DND-41 (cell line): ENCODE data around the gene DENND5B.

ENCODE experiments used
- ATAC-seq: fragments of 200-7000 bp; cut with Tn5 transposase; 3 replicates; pipeline ENCODE4 v1.9.1; 2021; ENCODE audit warnings: low read depth; ENCODE audit not compliant: insufficient read depth
- DNase-seq: peaks from one replicate; pipeline ENCODE4 v3.0.0-alpha.2; 2020
- H2AFZ ChIP-seq: 2 replicates; pipeline ENCODE4 v1.6.0; 2012; ENCODE audit warnings: low read depth, low read length
- H3K27ac ChIP-seq: 2 replicates; pipeline ENCODE4 v1.5.1; 2012; ENCODE audit warnings: low read length, inconsistent platforms
- H3K27me3 ChIP-seq: fragments of 200-600 bp; sonication (generic); 2 replicates; pipeline ENCODE4 v1.6.0; 2012; ENCODE audit warnings: low read length, mild to moderate bottlenecking, inconsistent platforms; ENCODE audit not compliant: insufficient read depth, poor library complexity
- H3K36me3 ChIP-seq: 2 replicates; pipeline ENCODE4 v1.5.1; 2012; ENCODE audit warnings: low read length, inconsistent platforms; ENCODE audit not compliant: insufficient read depth
- H3K4me1 ChIP-seq: 2 replicates; pipeline ENCODE4 v1.5.1; 2012; ENCODE audit warnings: mild to moderate bottlenecking, low read length; ENCODE audit not compliant: insufficient read depth
- H3K4me2 ChIP-seq: 2 replicates; pipeline ENCODE4 v1.6.0; 2012; ENCODE audit warnings: mild to moderate bottlenecking, moderate library complexity, low read length, inconsistent platforms; ENCODE audit not compliant: insufficient read depth
- H3K4me3 ChIP-seq, 2 experiments: fragments of 200-600 bp in 1 of 2; shearing (Covaris generic) in 1 of 2; 2 replicates each; pipeline ENCODE4 v1.5.1; 2012 to 2016; ENCODE audit warnings: inconsistent platforms in 2 of 2, low read length in 2 of 2, mild to moderate bottlenecking in 2 of 2, low read depth in 1 of 2, moderate library complexity in 1 of 2
- H3K79me2 ChIP-seq: 2 replicates; pipeline ENCODE4 v1.6.0; 2012; ENCODE audit warnings: low read length, inconsistent platforms; ENCODE audit not compliant: insufficient read depth
- H3K9ac ChIP-seq: 2 replicates; pipeline ENCODE4 v1.6.0; 2012; ENCODE audit warnings: low read depth, mild to moderate bottlenecking, inconsistent platforms, low read length, moderate library complexity
- H3K9me3 ChIP-seq: 2 replicates; pipeline ENCODE4 v1.5.1; 2012; ENCODE audit warnings: low read length, moderate library complexity, mild to moderate bottlenecking, inconsistent platforms; ENCODE audit not compliant: insufficient read depth, severe bottlenecking
- H4K20me1 ChIP-seq: 2 replicates; pipeline ENCODE4 v1.6.0; 2012; ENCODE audit warnings: low read length; ENCODE audit not compliant: insufficient read depth
- EZH2 ChIP-seq: IDR thresholded peaks from 3 replicates; pipeline ENCODE4 v1.6.1; 2012; ENCODE audit warnings: borderline replicate concordance, low read depth, mild to moderate bottlenecking, moderate library complexity, low read length, inconsistent platforms; ENCODE audit not compliant: severe bottlenecking
- TF ChIP-seq, protein P1 (sequence below): IDR thresholded peaks from 2 replicates; pipeline ENCODE4 v1.5.1; 2012; ENCODE audit warnings: borderline replicate concordance, low read length, moderate library complexity, mild to moderate bottlenecking; ENCODE audit not compliant: poor library complexity, severe bottlenecking; ENCODE audit errors: extremely low read depth

Gene DENND5B

DNA sequence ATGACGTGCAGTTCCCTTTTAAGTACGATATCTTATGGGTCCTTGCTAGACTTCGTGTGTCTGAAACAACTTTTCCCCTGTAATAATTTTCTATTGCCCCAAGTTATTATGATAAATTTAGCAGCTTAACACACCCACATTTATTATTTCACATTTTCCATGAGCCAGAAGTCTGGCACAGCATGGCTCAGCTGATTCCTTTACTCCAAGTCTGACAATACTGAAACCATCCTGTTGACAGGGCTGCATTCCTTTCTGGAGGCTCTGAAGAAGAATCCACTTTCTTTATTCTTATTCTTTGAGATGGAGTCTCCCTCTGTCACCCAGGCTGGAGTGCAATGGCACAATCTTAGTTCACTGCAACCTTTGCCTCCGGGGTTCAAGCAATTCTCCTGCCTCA lies 80.9 kb downstream of the DENND5B start:
- H4K20me1 ChIP-seq = no peaks in the 10 kb centered on the region
- H3K4me2 ChIP-seq = no peak overlapping the region
- H3K27ac ChIP-seq = no peak overlapping the region
- no peak for TF ChIP-seq EZH2
- TF ChIP-seq, protein P1, sequence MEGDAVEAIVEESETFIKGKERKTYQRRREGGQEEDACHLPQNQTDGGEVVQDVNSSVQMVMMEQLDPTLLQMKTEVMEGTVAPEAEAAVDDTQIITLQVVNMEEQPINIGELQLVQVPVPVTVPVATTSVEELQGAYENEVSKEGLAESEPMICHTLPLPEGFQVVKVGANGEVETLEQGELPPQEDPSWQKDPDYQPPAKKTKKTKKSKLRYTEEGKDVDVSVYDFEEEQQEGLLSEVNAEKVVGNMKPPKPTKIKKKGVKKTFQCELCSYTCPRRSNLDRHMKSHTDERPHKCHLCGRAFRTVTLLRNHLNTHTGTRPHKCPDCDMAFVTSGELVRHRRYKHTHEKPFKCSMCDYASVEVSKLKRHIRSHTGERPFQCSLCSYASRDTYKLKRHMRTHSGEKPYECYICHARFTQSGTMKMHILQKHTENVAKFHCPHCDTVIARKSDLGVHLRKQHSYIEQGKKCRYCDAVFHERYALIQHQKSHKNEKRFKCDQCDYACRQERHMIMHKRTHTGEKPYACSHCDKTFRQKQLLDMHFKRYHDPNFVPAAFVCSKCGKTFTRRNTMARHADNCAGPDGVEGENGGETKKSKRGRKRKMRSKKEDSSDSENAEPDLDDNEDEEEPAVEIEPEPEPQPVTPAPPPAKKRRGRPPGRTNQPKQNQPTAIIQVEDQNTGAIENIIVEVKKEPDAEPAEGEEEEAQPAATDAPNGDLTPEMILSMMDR = no peak
- no peaks in the 10 kb centered on the region for H3K79me2 ChIP-seq
- H3K4me1 ChIP-seq = no peaks in the 10 kb centered on the region
- no peaks in the 10 kb centered on the region for H3K9me3 ChIP-seq
- ATAC-seq = no peak
- no peaks in the 10 kb centered on the region for H3K27me3 ChIP-seq
- no peak overlapping the region for H3K9ac ChIP-seq
- H2AFZ ChIP-seq = no peak overlapping the region
- no peak overlapping the region for H3K4me3 ChIP-seq
- H3K36me3 ChIP-seq = no peaks in the 10 kb centered on the region
- no peak for DNase-seq

GRCh38 chr12:31508436-31509150 lies 82.3 kb downstream of the DENND5B start:
- TF ChIP-seq EZH2 = no peak
- TF ChIP-seq, protein P1 = no peak
- H3K4me2 ChIP-seq = no peak overlapping the region
- H3K36me3 ChIP-seq = no peaks in the 10 kb centered on the region
- H3K9me3 ChIP-seq = no peaks in the 10 kb centered on the region
- no peaks in the 10 kb centered on the region for H4K20me1 ChIP-seq
- ATAC-seq = no peak
- H3K79me2 ChIP-seq = no peaks in the 10 kb centered on the region
- H3K4me1 ChIP-seq = no peaks in the 10 kb centered on the region
- no peak overlapping the region for H3K9ac ChIP-seq
- no peaks in the 10 kb centered on the region for H3K27me3 ChIP-seq
- DNase-seq = no peak
- no peak overlapping the region for H2AFZ ChIP-seq
- no peak overlapping the region for H3K27ac ChIP-seq
- no peak overlapping the region for H3K4me3 ChIP-seq

GRCh38 chr12:31507966-31508365 lies 83.0 kb downstream of the DENND5B start:
- ATAC-seq = no peak
- no peaks in the 10 kb centered on the region for H3K36me3 ChIP-seq
- no peak overlapping the region for H3K9ac ChIP-seq
- H3K9me3 ChIP-seq = no peaks in the 10 kb centered on the region
- TF ChIP-seq, protein P1 = no peak
- TF ChIP-seq EZH2 = no peak
- H3K4me3 ChIP-seq = no peak overlapping the region
- no peak for DNase-seq
- no peak overlapping the region for H3K27ac ChIP-seq
- no peaks in the 10 kb centered on the region for H4K20me1 ChIP-seq
- H3K4me1 ChIP-seq = no peaks in the 10 kb centered on the region
- H3K79me2 ChIP-seq = no peaks in the 10 kb centered on the region
- no peak overlapping the region for H2AFZ ChIP-seq
- H3K27me3 ChIP-seq = no peaks in the 10 kb centered on the region
- no peak overlapping the region for H3K4me2 ChIP-seq
